H1 (cell line): ENCODE data around the gene TMEM72. TPM values are rescaled to one million over a fixed set of nuclear protein-coding genes. Genes with fewer than 3 reads are reported as not detected.

Experiments used
- EGR1 ChIP-seq: IDR thresholded peaks from 2 replicates; pipeline ENCODE4 v1.6.1; 2011; ENCODE audit warnings: low read depth, low read length, borderline replicate concordance
- KDM5A ChIP-seq: fragments of 200-600 bp; IDR thresholded peaks from 2 replicates; pipeline ENCODE4 v1.7.1; 2012; ENCODE audit warnings: mild to moderate bottlenecking, low read length, inconsistent platforms, mixed read lengths
- RAD21 ChIP-seq, 2 experiments: IDR thresholded peaks in 1 of 2; conservative IDR thresholded peaks in 1 of 2; 2 replicates each; pipeline ENCODE4 v1.6.1; 2011; ENCODE audit warnings: low read depth in 2 of 2, low read length in 2 of 2, improper control_type of control experiment in 1 of 2, inconsistent platforms in 1 of 2, mild to moderate bottlenecking in 1 of 2, moderate library complexity in 1 of 2
- polyA plus RNA-seq, 7 experiments: library from polyadenylated mRNA; depleted of rRNA in 3 of 7; stranded (reverse) in 5 of 7; unstranded in 2 of 7; fragments of >200 nt in 5 of 7; fragments of 200-250 nt in 2 of 7; gene quantifications; 1 replicate in 5 of 7; 2 replicates in 1 of 7; 4 replicates in 1 of 7; pipeline versions ENCODE4 v1.2.1 to v1.2.3, GENCODE V29; 2011 to 2013; ENCODE audit warnings: missing spikeins in 2 of 7, mixed read lengths in 2 of 7
- total RNA-seq: library from RNA; stranded (reverse); fragmentation: NEBNext Ultra II Directional; extraction: Animal tissue kit (Norgen Biotek cat#: 25700); gene quantifications from 2 replicates; pipeline ENCODE4 v1.2.1, GENCODE V29; 2021

Gene TMEM72
- total and polyA plus RNA-seq, 2 of the 8 experiments (the other 6 are each of a cell fraction or from before 2014, with no cell fraction given): not detected

GRCh38 chr10:44923611-44924010 lies 12.5 kb downstream of the TMEM72 start (continued):
- TF ChIP-seq RAD21 (IDR thresholded peaks at IDR 0.05 in 1 of 2, conservative IDR thresholded peaks at IDR 0.05 in 1 of 2; ENCODE audit: low read depth in 2 of 2, low read length in 2 of 2) (no peak), KDM5A (no peak), EGR1 (no peak)
